CD4-positive, alpha-beta T cell treated with Interleukin-4 for 4 hours (primary cell): ENCODE results near the gene SHMT2.

ENCODE experiments used
- DNase-seq: peaks from one replicate; pipeline ENCODE4 v3.0.0-alpha.2; 2020

Gene SHMT2

DNA sequence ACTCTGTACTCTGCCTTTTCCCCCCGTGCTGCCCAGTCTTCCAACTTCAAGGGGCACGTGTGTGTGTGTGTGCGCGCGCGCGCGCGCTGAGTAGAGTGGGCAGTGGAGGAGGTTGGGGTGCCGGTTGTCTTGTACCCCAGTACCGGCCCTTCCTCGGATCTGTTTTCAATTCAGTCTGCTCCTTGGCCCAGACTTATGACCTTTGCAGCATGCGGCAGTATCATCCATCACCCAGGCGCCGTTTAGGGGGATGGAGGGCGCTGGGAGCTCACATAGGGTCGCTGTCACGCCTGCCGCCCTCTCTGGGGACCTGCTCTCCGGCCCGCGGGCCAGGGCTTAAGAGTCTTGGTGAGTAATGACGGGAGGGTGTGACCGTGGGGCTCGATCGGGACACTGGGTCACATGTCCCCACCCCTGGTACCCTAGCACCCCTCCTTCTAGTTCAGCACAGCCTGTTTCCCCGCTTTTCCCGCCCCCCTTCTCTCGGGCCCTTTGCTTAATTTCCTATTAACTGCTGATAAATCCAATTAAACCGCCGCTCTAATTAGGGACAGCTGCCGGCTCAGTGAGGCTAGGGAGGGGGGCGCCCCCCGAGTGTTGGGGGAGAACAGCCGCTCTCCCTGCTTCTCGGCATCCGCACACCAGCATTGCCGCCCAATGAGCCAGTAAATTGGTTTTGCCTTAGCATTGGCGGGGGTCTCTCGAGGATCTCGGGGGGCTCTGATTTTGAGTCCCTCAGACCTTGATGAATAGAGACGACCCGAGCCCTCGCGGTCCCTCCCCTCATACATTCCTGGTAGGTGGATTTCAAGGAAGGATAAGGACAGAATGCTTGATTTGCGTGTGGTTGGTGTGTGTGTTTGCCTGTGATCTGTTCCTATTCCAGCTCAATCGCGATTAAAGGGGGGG is 12.1 kb downstream of the SHMT2 start:
- DNase-seq: no peak

DNA sequence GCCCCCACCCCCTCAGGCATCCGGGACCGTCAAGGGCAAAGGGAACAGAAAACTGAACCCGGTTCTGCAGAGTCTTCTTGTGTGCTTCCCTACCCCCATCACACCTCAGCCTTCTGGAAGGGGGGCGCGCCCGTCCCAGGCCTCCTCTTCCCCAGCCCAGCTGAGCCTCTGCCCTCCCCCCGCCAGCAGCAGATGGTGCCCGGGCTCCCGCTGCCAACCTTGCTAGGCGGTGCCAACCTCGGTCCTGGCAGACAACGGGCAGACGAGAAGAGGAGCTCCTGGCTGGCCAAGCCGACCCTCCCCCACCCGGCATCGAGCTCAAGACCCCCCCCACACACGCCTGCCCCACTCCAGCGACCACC is 12.8 kb downstream of the SHMT2 start:
- DNase-seq: no peak

DNA sequence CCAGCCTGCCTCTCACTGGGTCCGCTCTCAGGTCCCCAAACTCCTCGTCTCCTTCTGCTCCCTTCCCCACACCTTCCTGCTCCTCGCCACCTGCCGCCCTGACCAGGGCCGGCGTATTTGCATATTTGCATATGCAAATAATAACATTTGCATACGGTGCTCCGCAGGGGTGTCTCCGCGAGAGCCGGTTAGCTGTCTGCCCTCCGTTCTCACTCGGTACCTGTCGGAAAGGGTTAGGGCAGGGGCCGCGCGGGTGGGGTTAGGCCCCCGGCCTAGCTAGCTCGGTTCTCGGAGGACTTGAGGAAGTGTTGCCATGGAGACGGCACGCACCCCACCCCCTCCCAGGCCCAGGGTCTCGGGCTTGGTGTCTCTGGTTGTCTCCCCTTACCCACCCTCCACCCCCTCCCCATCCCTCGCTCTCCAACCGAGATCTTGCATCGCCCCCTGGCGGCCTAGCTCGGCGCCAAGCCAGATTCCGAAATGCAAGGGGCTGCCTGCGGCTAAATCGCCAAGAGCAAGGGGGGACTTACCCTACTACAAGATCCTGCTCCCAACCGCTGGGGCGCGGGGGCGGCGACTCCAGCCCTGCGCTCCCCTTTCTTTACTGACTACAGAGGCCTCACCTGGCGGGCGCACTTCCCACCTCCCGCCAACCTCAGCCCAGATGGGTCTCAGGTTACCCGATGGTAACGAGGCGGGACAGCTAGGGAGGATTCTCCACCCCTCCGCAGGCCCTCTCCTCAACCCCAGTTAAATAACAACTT is 13.4 kb downstream of the SHMT2 start:
- peak; percentile 43 for DNase-seq

DNA sequence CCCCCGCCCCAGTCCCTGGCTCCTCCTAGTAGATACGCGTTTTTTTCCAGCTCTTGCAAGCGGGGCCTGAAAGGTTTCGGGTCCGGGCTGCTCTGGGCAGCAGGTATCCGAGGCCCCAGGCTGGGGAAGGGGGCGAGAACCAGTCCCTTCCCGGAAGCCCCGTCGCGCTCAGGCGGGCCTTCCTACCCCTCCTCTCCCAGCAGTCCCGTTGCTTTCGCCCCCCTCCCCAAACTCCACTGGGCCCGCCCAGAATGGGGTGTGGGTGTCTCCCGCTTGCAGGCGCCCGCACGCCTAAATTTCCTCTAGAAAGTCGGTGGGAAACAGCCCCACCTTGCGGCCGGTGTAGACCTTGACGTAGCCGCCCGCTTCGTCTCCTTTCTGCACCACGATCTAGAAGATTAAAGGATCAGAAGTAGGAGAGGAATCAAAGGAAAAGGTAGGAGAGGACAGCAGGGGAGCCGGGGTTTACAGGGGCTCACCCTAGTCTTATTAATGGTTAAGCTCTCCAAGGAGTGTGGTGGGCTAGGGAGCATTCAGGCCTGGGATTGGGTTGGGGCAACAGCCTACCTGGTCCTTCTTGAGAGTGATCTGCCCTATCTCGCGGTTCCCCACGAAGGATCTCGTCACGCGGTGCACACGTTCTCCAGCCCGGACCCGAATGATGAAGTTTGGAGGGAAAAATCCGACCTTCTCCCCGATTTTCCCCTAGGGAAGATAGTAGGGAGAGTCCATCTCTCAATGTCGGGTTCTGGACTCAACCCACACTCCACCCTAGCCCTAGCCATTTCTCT is 14.2 kb downstream of the SHMT2 start:
- DNase-seq: peak; percentile 75

DNA sequence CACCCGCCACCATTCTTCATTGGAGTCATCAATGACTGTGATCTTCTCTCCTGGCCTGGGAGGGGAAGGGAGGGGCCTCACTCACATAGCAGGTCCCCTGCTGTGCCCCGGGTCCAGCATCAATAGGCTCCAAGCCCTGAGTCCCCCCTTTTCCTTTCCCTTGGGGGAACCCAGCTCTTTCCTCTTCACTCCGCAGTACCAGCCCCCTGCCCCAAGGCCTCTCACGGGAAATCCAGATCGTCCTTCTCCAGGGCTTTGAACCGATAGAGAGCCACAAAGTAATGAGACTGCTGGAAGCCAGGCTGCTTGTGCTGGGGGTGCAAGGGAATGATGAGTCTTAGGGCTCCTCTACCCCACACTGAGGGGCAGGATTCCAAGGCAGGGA is 14.8 kb downstream of the SHMT2 start:
- DNase-seq: no peak

DNA sequence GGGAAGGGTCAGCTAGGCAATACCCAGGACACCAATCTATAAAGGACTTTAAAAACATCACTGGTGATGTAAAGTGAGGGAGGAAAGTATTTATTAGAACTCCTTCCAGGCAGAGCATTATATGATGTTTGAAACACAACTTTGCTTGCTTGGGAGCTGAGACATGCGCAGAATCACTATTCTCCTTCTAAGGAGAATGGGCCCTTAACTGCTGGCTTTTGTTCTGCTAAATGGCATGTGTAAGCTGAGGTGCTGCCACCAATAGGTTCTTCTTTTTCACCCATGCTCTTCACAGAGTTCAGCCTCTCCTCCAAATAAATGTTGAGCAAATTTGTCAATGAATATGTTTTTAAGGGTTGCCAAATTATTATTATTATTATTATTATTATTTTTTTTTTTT is 17.5 kb downstream of the SHMT2 start:
- DNase-seq: no peak

DNA sequence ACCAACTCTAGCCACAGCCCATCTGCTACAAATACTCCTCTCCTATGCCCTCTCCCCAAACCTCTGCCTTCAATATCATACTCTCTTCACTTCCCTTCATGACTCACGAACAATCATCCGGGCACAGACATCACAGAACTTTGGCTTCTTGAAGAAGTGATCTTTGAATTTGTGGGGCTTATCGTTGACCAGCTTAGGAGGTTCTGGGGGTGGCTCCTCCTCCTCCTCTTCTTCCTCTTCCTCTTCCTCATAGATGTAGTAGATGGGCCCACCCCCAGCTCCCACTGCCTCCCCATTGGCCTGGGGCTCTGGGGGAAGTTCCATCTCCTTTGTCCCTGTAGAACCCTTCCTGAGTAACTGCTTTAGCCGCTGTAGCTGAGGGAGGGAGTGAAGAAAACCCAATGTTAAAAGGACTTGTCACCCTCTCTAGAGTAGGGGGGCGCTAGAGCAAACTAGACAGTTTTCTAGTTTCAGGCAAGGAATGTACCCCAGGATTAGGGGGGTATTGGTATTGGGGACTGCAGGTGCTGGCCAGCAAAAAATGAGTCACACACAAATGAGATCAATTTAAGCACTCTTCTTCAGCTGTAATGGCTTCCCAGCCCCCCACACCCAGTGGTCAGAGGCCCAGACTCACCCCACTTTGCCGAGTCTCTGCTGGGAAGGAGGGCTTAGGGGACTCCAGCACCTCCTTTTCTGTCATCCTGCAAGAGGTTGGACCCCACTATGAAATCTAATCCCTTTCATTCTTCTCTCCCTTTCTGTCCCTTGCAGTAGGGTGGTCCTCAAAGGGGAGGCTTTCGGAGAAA is 19.6 kb downstream of the SHMT2 start:
- DNase-seq: no peak

DNA sequence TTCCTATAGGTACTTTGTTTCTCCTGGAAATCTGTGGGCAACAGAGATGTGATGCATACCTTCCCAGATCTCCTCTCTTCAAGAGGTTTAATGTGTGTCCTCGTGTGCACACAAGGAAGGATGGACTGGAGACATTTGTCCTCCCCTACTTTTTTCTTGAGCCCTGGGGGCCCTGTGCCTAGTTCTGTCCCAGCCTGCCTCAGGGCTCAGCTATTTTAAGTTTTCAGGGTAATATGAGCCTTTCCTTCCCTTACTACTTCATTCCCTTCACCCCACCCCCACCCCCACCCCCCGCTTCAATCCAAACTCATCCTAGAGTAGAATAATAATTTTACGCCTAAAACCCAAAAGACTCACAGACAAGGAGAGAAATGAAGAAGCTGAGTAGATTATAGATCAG is 21.0 kb downstream of the SHMT2 start:
- no peak for DNase-seq

DNA sequence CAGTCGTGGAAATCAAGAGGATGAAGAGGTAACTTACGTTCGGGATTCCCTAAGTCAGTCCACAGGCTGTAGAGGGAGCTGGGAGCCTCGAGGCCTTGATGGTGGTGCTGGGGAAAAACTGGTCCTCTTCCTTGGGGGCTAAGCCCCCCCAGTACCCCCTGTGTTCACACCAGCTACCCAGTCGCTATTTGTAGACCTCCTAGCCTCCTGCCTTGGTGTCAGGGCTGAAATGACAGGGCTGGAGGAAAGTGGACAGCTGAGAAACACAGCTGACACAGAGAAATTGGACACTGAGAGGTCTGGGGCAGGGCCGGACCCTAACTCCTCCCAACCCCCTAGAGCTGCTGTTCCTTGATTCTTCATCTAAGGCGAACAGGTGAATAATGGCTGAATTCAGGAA is 21.4 kb downstream of the SHMT2 start, which contains the start of gene STAC3:
Gene STAC3 (minus strand): TSS at position 232 of the 400 bp plus-strand sequence. CDS start 1,551 bp downstream, outside the sequence.
- no peak for DNase-seq

DNA sequence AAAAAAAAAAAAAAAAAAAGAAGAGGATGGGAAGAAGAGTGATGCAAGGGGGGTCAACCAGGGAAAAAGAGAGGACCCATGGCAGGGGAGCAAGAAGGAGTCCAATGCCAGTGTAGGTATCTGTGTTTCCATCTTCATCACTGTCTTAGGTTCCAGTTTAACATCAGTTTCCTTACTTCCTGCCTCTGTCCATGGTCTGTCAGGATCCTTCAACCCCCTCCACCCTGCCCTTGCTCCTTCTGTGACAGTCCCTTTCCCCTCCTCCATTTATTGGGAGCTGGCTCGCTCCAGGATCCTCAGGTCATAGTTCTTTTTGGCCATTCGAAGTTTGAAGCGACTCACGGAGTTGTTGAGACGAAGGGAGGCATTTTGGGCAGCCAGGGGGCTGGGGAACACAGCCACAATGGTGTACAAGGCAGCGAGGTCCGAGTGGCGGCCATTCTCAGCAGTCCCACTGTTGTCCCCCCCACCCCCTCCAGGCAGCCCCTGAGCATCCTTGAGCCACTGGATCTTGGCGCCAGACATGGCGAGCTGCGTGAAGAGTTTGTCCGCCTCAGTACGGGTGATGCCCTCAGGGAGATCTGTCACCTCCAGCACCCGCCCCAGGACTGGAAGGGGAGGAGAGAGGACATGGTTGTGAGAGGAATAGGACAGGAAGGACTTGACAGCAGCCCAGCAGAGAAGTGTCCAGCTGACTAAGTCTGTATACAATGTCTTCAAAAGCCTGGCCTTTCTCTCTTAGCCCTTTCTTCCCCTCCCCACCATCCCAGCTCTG is 25.2 kb downstream of the SHMT2 start:
- DNase-seq: no peak

DNA sequence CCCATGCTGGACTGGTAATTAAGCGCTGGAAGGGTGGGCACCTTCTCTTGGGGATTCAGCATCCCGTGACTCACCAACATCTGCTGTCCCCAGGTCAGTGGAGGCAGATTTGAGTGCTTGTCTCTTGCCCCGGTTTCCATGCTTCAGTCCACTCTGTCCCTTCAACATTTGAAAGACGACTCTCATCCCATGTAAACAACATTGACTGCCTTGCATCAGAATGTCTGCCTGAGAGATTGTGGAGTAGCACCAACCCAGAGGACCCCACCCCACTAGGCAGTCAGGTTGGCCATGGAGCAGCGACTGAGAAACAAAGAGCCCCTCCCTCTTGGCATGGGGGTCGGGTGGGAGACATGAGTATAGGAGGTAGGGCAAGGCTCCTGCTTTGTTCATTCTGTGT is 26.4 kb downstream of the SHMT2 start:
- no peak for DNase-seq

DNA sequence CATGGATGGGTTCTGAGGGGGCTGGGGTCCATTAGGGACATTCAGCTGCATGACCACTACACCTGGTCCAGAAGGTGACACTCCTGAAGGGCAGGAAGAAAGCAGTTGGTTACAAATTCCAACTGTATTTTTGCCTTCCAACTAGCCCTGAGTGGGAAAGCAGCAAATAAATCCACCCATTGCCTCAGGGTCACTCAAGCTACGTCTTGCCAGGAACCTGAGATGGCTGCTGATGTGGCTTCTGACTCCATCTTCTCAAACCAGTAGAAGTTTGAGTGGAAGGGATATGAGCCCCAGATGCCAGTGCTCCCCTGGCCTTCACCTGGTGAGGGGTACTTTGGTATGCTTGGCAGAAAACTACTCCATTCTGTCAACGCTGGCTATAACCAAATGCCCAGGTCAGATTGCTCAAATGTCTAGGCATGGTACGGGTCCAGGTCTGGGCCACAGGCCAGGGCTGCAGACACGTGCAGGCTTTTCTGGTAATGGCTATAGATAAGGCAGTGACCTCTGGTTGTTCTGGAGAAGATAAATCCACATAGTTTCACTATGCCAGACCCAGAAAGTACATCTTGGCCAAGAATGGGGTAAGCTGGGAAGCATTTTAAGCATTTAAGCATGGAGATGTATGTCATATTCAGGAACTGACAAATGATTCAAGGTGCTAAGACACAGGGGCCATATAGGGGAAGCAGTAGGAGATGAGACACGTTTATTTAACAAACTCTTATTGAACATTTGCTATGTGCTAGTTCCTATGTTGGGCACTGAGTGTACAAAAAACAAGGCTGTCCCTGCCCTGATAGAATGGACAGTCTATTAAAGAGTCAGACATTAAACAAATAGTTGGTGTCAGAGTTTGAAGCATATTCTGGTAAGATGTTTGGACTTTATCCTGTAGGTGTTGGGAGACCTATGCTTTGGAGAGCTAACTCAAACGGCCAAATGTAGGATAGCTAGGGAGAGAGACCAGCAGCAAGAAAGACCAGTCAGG is 29.8 kb downstream of the SHMT2 start:
- no peak for DNase-seq

DNA sequence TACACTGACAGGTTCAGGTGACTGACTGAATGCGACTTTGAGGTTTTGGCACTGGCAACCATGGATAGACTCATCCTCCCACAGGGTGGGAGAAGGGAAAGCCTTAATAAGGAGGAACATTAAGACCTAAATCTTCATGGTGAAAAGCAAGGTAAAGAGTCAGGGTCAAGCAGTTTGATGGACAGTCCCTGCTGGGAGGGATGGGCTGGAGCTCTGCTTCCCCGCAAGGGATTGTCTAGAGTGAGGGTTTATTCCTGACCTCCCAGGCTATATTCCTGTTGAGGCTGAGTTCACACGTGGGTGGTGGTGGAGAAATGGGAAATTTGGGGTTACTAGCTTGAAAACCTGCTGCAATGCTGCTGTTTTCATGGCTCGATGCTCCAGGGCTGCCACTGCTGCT is 30.9 kb downstream of the SHMT2 start:
- DNase-seq: no peak

DNA sequence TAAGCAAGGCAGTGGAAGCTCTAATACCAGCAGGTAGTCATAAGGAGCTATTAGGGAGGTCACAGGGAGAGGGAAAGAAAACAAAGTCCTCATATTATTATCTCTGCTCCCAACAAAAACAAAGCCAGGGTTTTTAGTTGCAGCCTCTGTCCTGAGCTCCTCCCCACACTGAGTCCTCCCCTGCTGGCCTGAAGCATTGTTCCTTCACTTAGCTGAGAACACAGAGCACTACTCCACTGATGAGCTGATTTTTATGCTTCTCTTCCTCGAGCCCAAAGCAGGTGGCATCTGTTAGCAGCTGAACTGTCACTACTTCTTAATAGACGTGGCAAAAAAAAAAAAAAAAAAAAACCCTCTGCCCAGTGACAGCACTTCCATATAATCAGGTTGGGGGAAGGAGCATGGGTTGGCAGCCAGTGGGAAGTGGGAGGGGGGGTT is 31.9 kb downstream of the SHMT2 start:
- DNase-seq: no peak

DNA sequence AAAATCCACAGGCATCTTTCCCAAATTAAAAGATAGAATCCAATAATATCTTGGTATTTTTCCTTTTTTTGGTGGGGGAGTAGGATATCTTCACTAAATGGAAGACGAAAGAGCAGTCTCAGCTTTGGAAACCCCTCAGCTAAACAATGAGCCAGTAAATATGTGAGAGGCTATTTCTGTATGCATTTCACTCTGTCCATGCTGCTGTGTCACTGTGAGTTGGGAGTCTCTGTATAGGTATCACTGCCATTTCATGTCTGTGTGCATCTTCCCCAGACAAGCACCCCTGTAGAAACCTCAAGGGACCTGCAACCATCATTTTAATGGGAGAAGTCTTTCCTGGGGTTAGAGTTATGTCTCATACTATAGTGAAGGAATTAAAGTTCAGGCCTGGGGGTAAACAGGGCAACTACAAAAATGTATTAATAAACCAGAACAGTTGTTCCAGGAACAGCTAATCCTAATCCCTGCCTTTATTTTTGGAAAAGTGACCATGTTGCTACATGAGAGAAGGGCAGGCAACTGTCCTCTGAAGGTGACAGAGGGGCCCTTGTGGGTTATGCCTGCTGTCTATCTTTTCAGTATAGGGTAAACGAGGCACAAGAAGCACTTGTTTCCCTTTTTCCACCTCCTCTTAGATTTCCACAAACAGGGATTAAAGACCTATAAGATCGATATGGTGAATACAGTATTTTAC is 32.8 kb downstream of the SHMT2 start:
- no peak for DNase-seq

DNA sequence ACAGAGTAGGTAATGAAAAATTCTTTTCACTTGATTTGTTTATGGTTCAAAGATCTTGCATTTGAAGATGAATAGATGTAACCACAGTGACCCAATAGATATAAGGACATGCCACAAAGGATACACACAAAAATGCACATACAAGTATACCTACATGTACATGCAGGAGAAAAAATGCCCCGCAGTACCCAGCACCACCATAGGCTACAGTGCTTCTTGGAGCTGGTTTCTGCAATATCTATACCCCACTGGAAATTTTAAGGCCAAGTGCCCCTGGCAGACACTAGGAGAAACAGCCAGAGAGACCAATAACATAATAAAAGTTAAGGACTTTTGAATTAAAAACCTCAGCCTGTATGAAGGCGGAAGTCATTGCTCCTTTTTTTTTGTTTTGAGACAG is 33.6 kb downstream of the SHMT2 start:
- no peak for DNase-seq

DNA sequence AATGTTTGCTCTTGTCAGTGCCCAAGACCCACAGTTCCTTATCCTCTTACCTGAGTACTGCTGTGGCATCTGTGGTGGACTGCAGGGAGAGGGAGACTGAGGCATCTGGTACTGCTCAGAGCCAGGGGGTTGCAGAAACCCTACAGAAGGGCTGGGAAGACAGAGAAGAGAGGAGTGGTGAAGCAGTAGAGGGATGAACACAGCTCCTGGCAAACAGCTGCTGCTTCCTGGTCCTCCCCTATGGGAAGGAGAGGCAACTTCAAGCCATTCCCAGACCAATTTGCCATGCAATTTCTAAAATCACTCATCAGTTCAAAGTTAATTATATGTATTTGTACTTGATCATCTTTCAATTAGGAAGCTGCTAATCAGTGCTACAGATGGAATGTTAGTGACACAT is 37.2 kb downstream of the SHMT2 start:
- DNase-seq: no peak

DNA sequence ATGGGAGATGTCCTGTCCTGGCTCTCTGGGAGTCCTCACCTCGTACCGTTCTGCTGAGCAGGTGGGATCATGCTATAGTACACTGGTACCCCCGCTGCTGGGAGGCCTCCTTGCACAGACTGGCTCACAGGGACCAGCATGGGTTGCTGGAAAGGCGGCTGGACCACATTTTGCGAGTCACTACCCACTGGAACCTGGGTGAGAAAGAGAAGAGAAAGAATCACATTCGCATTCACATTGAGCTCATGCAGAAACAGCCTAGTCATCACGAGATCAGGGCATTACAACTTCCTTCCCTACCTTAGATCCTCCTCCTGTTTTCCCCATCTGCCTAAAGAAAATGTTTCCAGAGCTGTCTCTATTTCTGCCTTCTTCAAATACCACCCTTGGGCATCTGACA is 38.8 kb downstream of the SHMT2 start:
- DNase-seq: no peak

DNA sequence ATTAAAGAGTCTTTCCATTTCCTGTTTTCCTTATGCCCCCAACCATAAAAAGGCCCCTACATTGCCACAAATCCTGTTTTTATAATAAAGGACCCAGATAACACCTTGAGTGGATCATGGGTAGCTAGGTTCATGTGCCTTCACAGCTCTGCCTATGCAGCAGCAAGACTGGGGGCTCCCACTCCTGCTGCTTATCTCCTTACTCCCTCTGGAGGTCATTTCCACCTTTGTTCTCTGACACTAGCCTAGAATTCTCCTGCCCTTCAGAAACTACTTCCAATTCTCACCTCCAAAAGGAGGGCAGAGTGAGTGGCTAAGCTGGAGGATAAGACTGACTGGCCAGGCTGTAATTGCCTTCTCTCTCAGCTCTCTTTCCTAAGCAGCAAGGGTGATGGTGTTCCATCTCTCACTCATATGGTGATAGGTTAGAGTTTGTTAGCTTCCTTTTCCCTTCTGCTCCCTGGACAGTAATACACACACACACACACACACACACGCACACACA is 41.5 kb downstream of the SHMT2 start:
- DNase-seq: no peak
